Thoracic aorta (tissue), 2 donors: ENCODE results near the gene PDGFRA. TPM values are rescaled to one million over a fixed set of nuclear protein-coding genes. Genes with fewer than 3 reads are reported as not detected.

ENCODE experiments used
- ATAC-seq: fragments of 150-250 bp; one replicate; pipeline ENCODE4 v1.8.0; 2017; ENCODE audit warnings: low read depth; ENCODE audit not compliant: insufficient number of reproducible peaks, low FRiP score
- DNase-seq: peaks from one replicate; pipeline ENCODE4 v3.0.0-alpha.2; 2020; ENCODE audit warnings: low spot score
- H3K27ac ChIP-seq, 2 donors: fragments of 200-600 bp; sonication (generic); 1 replicate in 1 of 2; 2 replicates in 1 of 2; pipeline ENCODE4 v1.5.1; 2016; ENCODE audit warnings: mild to moderate bottlenecking in 2 of 2, moderate library complexity in 2 of 2
- H3K27me3 ChIP-seq: fragments of 200-600 bp; sonication (generic); replicated peaks from 2 replicates; pipeline ENCODE4 v1.6.0; 2016; ENCODE audit warnings: mild to moderate bottlenecking; ENCODE audit not compliant: insufficient read depth
- H3K36me3 ChIP-seq: fragments of 200-600 bp; sonication (generic); one replicate; pipeline ENCODE4 v1.5.1; 2016
- H3K4me1 ChIP-seq, 2 donors: fragments of 200-600 bp; sonication (generic); 1 replicate in 1 of 2; 2 replicates in 1 of 2; pipeline versions ENCODE4 v1.5.1 to v1.6.0; 2016; ENCODE audit warnings: low read depth in 2 of 2, mild to moderate bottlenecking in 1 of 2; ENCODE audit not compliant: control insufficient read depth in 1 of 2
- H3K4me3 ChIP-seq: fragments of 200-600 bp; sonication (generic); 2 replicates; pipeline ENCODE4 v1.5.1; 2016; ENCODE audit warnings: mild to moderate bottlenecking
- H3K9me3 ChIP-seq: fragments of 200-600 bp; sonication (generic); 2 replicates; pipeline ENCODE4 v1.5.1; 2016
- CTCF ChIP-seq: fragments of 200-600 bp; sonication (generic); IDR thresholded peaks from one replicate; pipeline ENCODE4 v1.5.1; 2019; ENCODE audit warnings: antibody characterized with exemption
- total RNA-seq, 2 donors: library from RNA; depleted of rRNA; stranded (reverse); fragments of >200 nt; gene quantifications; one replicate each; pipeline versions ENCODE4 v1.1.0 to v1.2.3, GENCODE V29; 2016

The PDGFRA gene
- total RNA-seq, 2 donors from 2014 or later = 133 to 268 TPM

- DNase-seq = no peak
- H3K4me1 ChIP-seq = peaks cover 0 to 2% of the 10 kb centered on the region in 2 donors
- no peak for TF ChIP-seq CTCF
- H3K4me3 ChIP-seq = no peak overlapping the region
- H3K9me3 ChIP-seq = no peaks in the 10 kb centered on the region
- H3K27me3 ChIP-seq = no peaks in the 10 kb centered on the region
- H3K36me3 ChIP-seq = no peaks in the 10 kb centered on the region
- no peak for ATAC-seq
- H3K27ac ChIP-seq = no peak overlapping the region
Measured at GRCh38 chr4:54209617-54210016, 19.5 kb upstream of the PDGFRA start.

DNA sequence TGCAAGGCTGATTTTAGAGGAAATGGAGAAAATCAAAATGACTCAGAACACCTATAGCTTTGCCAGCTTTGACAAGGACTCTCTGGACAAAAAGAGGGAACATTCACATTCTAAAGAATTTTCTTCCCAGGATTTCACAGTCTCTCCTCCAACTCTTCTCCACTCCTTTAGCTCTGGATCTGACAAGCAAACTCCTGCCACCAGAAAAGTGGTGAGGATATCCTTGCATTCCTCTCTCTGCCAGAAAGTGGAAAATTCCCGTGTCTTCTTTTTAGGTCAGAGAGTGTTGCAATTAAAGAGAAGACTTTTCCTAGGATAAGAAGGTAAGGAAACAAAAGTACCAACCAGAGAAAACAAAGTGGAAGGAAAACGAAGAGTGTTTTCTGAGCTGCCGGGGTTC is 16.1 kb upstream of the PDGFRA start:
- no peaks in the 10 kb centered on the region for H3K27me3 ChIP-seq
- no peak overlapping the region for H3K27ac ChIP-seq
- H3K9me3 ChIP-seq = no peaks in the 10 kb centered on the region
- peaks cover 0 to 7% of the 10 kb centered on the region in 2 donors for H3K4me1 ChIP-seq
- ATAC-seq (no peak), DNase-seq (no peak)
- no peaks in the 10 kb centered on the region for H3K36me3 ChIP-seq
- H3K4me3 ChIP-seq = no peak overlapping the region
- TF ChIP-seq CTCF = no peak

GRCh38 chr4:54213761-54214160 is 15.3 kb upstream of the PDGFRA start:
- no peak overlapping the region for H3K4me3 ChIP-seq
- H3K4me1 ChIP-seq = peaks cover 0 to 7% of the 10 kb centered on the region in 2 donors
- no peak for TF ChIP-seq CTCF
- DNase-seq (no peak), ATAC-seq (no peak)
- H3K9me3 ChIP-seq = no peaks in the 10 kb centered on the region
- no peaks in the 10 kb centered on the region for H3K36me3 ChIP-seq
- no peak overlapping the region for H3K27ac ChIP-seq
- no peaks in the 10 kb centered on the region for H3K27me3 ChIP-seq

DNA sequence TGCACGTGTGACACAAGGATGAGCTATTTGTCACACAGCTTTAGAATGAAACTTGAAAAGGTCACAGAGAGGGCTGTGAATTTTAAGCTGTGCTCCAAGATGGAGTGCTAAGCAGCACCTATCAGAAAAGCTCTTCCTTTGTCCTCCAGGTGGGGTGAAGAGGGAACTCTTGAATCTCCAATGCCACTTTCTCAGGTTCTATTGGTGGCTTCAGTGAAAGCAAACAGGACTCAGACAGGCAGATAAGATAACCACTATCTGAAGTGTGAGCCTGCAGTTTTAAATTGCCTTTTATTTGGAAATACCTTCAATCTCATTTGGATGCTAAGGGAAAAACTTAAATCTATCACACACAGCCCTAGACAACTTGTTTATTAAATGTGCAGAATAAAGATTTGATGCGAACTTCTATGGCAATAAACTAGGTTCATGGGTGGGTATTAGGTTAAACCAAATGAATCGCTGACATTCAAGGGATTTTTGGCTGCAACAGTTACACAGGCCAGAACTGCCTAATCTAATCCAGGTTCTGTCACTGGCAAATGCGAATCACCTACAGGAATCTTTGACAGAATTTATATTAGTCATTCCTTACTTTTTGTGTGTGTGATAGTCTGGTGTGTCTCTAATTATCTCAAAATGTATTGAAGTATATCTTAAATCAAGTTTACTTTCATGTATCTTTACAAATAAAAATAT is 13.6 kb upstream of the PDGFRA start:
- DNase-seq (no peak), ATAC-seq (no peak)
- H3K4me1 ChIP-seq = peaks cover 0 to 7% of the 10 kb centered on the region in 2 donors
- no peaks in the 10 kb centered on the region for H3K27me3 ChIP-seq
- no peaks in the 10 kb centered on the region for H3K36me3 ChIP-seq
- no peak overlapping the region for H3K27ac ChIP-seq
- H3K9me3 ChIP-seq = no peaks in the 10 kb centered on the region
- TF ChIP-seq CTCF = no peak
- no peak overlapping the region for H3K4me3 ChIP-seq

- peaks cover 0 to 7% of the 10 kb centered on the region in 2 donors for H3K4me1 ChIP-seq
- H3K27ac ChIP-seq = peak overlapping the region in 1 of 2 donors; percentile 27
- no peaks in the 10 kb centered on the region for H3K9me3 ChIP-seq
- ATAC-seq = peak; percentile 93
- H3K27me3 ChIP-seq = no peaks in the 10 kb centered on the region
- H3K4me3 ChIP-seq = peak overlapping the region; percentile 84
- peak; percentile 95 for TF ChIP-seq CTCF
- DNase-seq = peak; percentile 41
- H3K36me3 ChIP-seq = no peaks in the 10 kb centered on the region
Measured at GRCh38 chr4:54217642-54218495, 11.2 kb upstream of the PDGFRA start.
